ENCODE results near the gene PCK2. TPM values are rescaled to one million over a fixed set of nuclear protein-coding genes. Genes with fewer than 3 reads are reported as not detected.

The PCK2 gene
- polyA plus RNA-seq, 2 of the 4 experiments (the other 2 are of a cell fraction) = 16.9 to 60.2 TPM

GRCh38 chr14:24100197-24100981, 6.3 kb downstream of the PCK2 start:
- no peaks in the 10 kb centered on the region for H3K9me3 ChIP-seq
- no peak overlapping the region for H3K4me3 ChIP-seq
- DNase-seq (ENCODE audit: low read depth in 1 of 2, low spot score in 1 of 2) = no peak
- no peak overlapping the region for H3K4me2 ChIP-seq
- 60% methylated on average over 4 of the region's 4 CpGs for WGBS (ENCODE audit: missing lambda C conversion rate)
- no peak overlapping the region for H3K27ac ChIP-seq
- CTCF ChIA-PET = interaction anchor here (3.1 to 13.3 kb wide), 4 partner anchors 5 to 40 kb away, joined by 11 to 244 read pairs (median 225); partner anchors contain the start of genes DCAF11, NRL and PCK2
- no peak for ATAC-seq
- no peak for FAIRE-seq
- TF ChIP-seq HMGXB4 (CRISPR knock-in tag; IDR thresholded peaks at IDR 0.05; ENCODE audit: borderline replicate concordance) (no peak), SREBF2 (IDR thresholded peaks at IDR 0.05) (no peak), JUNB (IDR thresholded peaks at IDR 0.05) (no peak), REST (IDR thresholded peaks at IDR 0.05) (no peak), JUN (IDR thresholded peaks at IDR 0.05) (no peak)
- POLR2A ChIA-PET = interaction anchor here (0.6 kb wide), 1 partner anchor 8 kb away, joined by 3 read pairs; no protein-coding TSS in a partner anchor
- peaks cover 6% of the 10 kb centered on the region for H3K4me1 ChIP-seq

GRCh38 chr14:24100982-24101494, 6.9 kb downstream of the PCK2 start:
- TF ChIP-seq PBX3 (IDR thresholded peaks at IDR 0.05) (no peak), CTCF (IDR thresholded peaks at IDR 0.05) (no peak), REST (IDR thresholded peaks at IDR 0.05) (no peak), HEYL (CRISPR knock-in tag; IDR thresholded peaks at IDR 0.05) (no peak), GATA3 (IDR thresholded peaks at IDR 0.05; ENCODE audit: borderline replicate concordance) (no peak), CBX2 (IDR thresholded peaks at IDR 0.05; ENCODE audit: borderline replicate concordance, low read depth) (no peak), HOXA7 (CRISPR knock-in tag; IDR thresholded peaks at IDR 0.05) (no peak), RARB (CRISPR knock-in tag; IDR thresholded peaks at IDR 0.05) (no peak), FOXS1 (CRISPR knock-in tag; IDR thresholded peaks at IDR 0.05) (no peak), RAD21 (conservative IDR thresholded peaks at IDR 0.05 in 1 of 2, IDR thresholded peaks at IDR 0.05 in 1 of 2) (no peak)
- DNase-seq (ENCODE audit: low read depth in 1 of 2, low spot score in 1 of 2) (no peak), ATAC-seq (no peak), FAIRE-seq (no peak)
- CTCF ChIA-PET = interaction anchor here (3.1 to 13.3 kb wide), 4 partner anchors 4 to 40 kb away, joined by 11 to 244 read pairs (median 225); partner anchors contain the start of genes DCAF11, NRL and PCK2
- H3K9me3 ChIP-seq = no peaks in the 10 kb centered on the region
- no peak overlapping the region for H3K4me2 ChIP-seq
- H3K27ac ChIP-seq = no peak overlapping the region
- POLR2A ChIA-PET = interaction anchor here (5.6 kb wide), 1 partner anchor 13 kb away, joined by 26 read pairs; the partner anchor contains the start of genes DCAF11 and NRL
- 90% methylated on average over 3 of the region's 3 CpGs for WGBS (ENCODE audit: missing lambda C conversion rate)
- no peak overlapping the region for H3K4me3 ChIP-seq
- no peaks in the 10 kb centered on the region; the same call in 2 of the 3 replicates for H3K4me1 ChIP-seq

All from A549 (cell line).